ENCODE data around the gene LYSMD2. TPM values are rescaled to one million over a fixed set of nuclear protein-coding genes. Genes with fewer than 3 reads are reported as not detected.
"Not testable (repeated sequence)": the region's sequence is repeated elsewhere in the genome, so short reads cannot be mapped to it uniquely, and the experiment has no call there.

LYSMD2 gene
- total RNA-seq = 10 to 100 TPM; 16.0 to 21.7 TPM

DNA sequence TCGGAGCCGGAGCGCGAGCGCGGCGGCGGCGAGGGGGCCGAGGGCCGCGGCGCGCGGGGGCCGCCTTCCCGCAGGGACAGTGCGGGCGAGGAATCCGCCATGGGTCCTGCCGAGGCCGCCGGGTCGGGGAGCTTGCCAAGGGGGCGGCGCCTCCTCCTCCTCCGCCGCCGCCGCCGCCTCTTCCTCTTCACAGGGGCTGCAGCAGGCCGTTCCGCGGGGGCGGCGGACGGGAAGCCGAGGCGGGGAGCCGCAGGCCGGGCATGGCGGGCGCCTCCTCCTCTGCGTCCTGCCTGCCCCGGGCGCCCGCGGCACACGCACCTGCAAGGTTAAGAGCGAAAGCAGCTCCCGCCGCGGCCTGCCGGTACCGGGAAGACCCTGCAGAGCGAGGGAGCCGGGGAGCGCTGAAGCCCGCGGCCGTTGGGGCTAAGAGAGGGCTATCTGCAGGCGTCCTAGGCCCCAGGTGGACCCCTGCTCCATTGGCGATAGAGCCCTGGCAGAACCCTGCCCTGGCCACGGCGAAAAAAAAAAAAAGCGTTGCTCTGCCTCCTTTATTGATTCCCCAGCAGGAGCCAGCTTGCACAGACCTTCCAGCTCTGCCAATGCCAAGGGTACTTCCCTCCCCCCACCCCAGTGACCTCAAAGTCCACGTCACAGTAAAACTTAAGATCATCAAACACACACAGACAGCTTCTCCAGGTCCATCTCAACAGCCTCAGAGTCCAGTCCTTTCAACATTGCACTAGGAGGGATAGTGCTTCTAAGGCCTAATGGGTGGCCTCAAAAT, at the start of gene LYSMD2:
Gene LYSMD2 (minus strand): TSS at position 134 of the 784 bp plus-strand sequence. CDS start 33 bp downstream, at position 101.
- Mint-ChIP-seq H3K36me3 (peaks cover 9% of the 10 kb centered on the region), H3K27me3 (no peaks in the 10 kb centered on the region), H3K4me1 (peaks cover 44% of the 10 kb centered on the region), H3K4me3 (peak within 1 kb of the TSS; percentile 92), H3K27ac (peak within 1 kb of the TSS; percentile 87), H3K9me3 (ENCODE audit: low read depth) (no peaks in the 10 kb centered on the region)
- ATAC-seq (peak; percentile 67), DNase-seq (peak; percentile 78)
- CTCF ChIA-PET = interaction anchor here (0.7 to 3.1 kb wide), 8 partner anchors 10 to 91 kb away, joined by 3 to 34 read pairs (median 5); no protein-coding TSS in a partner anchor

DNA sequence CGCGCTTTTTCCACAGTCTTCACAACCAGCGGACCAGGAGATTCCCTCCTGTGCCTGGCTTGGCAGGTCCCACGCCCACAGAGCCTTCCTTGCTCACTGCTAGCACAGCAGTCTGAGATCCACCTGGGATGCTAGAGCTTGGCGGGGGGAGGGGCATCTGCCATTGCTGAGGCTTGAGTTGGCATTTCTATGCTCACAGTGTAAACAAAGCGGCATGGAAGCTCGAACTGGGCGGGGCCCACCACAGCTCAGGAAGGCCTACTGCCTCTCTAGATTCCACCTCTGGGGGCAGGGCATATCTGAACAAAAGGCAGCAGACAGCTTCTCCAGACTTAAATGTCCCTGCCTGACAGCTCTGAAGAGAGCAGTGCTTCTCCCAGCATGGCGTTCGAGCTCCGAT, 49.7 kb upstream of the LYSMD2 start:
- H3K4me1 Mint-ChIP-seq; H3K27ac Mint-ChIP-seq; DNase-seq; H3K27me3 Mint-ChIP-seq; H3K4me3 Mint-ChIP-seq; ATAC-seq; H3K9me3 Mint-ChIP-seq (ENCODE audit: low read depth): not testable (repeated sequence)
- peaks cover 28% of the 10 kb centered on the region for H3K36me3 Mint-ChIP-seq
- CTCF ChIA-PET = interaction anchor here (1.2 to 2.6 kb wide), 2 partner anchors 10 to 137 kb away, joined by 5 to 6 read pairs; no protein-coding TSS in a partner anchor

DNA sequence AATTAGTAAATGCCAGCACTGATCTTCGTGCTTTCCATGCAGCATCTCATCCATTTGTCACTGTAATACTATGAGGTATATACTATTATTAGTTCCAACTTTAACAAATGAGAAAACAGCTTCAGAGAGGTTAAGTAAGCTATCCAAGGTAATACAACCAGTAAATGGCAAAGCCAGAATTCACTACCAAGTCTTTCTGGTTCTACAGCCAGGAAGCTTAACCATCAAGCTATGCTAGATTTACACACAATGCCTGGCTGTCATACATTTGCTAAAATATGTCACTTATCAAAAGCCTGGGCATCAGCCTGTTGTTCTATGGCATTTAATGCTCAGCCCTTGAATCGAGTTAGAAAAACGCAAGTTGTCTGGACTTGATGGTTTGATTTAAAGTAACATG, 46.5 kb upstream of the LYSMD2 start:
- Mint-ChIP-seq H3K9me3 (ENCODE audit: low read depth) (peaks cover 2% of the 10 kb centered on the region), H3K4me1 (peaks cover 3% of the 10 kb centered on the region), H3K27ac (no peak overlapping the region), H3K4me3 (no peak overlapping the region), H3K27me3 (no peaks in the 10 kb centered on the region), H3K36me3 (peaks cover 32% of the 10 kb centered on the region)
- ATAC-seq (no peak), DNase-seq (no peak)
- CTCF ChIA-PET = no interaction called here

- ATAC-seq (no peak), DNase-seq (no peak)
- Mint-ChIP-seq H3K27ac (no peak overlapping the region), H3K4me3 (no peak overlapping the region), H3K27me3 (no peaks in the 10 kb centered on the region), H3K36me3 (peaks cover 27% of the 10 kb centered on the region), H3K4me1 (peaks cover 3% of the 10 kb centered on the region), H3K9me3 (ENCODE audit: low read depth) (no peaks in the 10 kb centered on the region)
- CTCF ChIA-PET = interaction anchor here (0.9 to 1.0 kb wide), 2 partner anchors 23 to 123 kb away, joined by 3 to 4 read pairs; no protein-coding TSS in a partner anchor
Measured at GRCh38 chr15:51782357-51782896, 45.0 kb upstream of the LYSMD2 start.

GRCh38 chr15:51781506-51781905, 44.1 kb upstream of the LYSMD2 start:
- no peaks in the 10 kb centered on the region for H3K27me3 Mint-ChIP-seq
- no peak overlapping the region for H3K27ac Mint-ChIP-seq
- peaks cover 23% of the 10 kb centered on the region for H3K36me3 Mint-ChIP-seq
- peaks cover 5% of the 10 kb centered on the region for H3K4me1 Mint-ChIP-seq
- no peaks in the 10 kb centered on the region for H3K9me3 Mint-ChIP-seq (ENCODE audit: low read depth)
- H3K4me3 Mint-ChIP-seq = no peak overlapping the region
- ATAC-seq (no peak), DNase-seq (no peak)
- CTCF ChIA-PET = interaction anchor here (1.0 to 9.7 kb wide), 2 partner anchors 120 to 134 kb away, joined by 3 to 216 read pairs; no protein-coding TSS in a partner anchor

DNA sequence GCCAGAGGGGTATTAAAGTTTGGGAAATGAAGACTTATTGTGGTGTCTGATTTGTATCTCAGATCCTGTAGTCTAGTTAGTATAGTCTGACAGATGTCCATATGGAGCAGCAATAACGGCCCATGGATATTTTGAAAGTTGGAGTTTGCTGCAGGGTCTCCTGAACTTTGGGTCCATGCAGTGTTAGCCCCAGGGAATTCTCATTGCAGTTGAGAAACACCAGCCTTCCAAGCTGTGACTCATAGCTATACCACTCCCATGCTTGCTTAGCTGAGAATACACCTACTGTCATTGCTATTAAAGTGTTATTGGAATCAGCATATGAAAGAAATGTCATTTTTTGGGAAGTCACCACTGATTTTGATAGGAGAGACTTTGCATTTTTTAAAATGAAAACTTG, 43.2 kb upstream of the LYSMD2 start:
- no peak for ATAC-seq
- Mint-ChIP-seq H3K4me1 (peaks cover 7% of the 10 kb centered on the region), H3K4me3 (no peak overlapping the region), H3K9me3 (ENCODE audit: low read depth) (no peaks in the 10 kb centered on the region), H3K27ac (no peak overlapping the region), H3K27me3 (no peaks in the 10 kb centered on the region), H3K36me3 (peaks cover 21% of the 10 kb centered on the region)
- no peak for DNase-seq
- CTCF ChIA-PET = interaction anchor here (1.0 to 9.7 kb wide), 3 partner anchors 119 to 480 kb away, joined by 3 to 216 read pairs (median 3); no protein-coding TSS in a partner anchor

- ATAC-seq (peak; percentile 82), DNase-seq (peak; percentile 77)
- CTCF ChIA-PET = interaction anchor here (0.6 to 9.7 kb wide), 51 partner anchors 9 to 614 kb away, joined by 3 to 216 read pairs (median 5); partner anchors contain the start of genes DMXL2, LYSMD2 and SCG3
- H3K4me3 Mint-ChIP-seq = no peak overlapping the region
- no peak overlapping the region for H3K27ac Mint-ChIP-seq
- peaks cover 7% of the 10 kb centered on the region for H3K4me1 Mint-ChIP-seq
- H3K36me3 Mint-ChIP-seq = peaks cover 5% of the 10 kb centered on the region
- H3K27me3 Mint-ChIP-seq = no peaks in the 10 kb centered on the region
- no peaks in the 10 kb centered on the region for H3K9me3 Mint-ChIP-seq (ENCODE audit: low read depth)
Measured at GRCh38 chr15:51776952-51777569, 39.6 kb upstream of the LYSMD2 start.

DNA sequence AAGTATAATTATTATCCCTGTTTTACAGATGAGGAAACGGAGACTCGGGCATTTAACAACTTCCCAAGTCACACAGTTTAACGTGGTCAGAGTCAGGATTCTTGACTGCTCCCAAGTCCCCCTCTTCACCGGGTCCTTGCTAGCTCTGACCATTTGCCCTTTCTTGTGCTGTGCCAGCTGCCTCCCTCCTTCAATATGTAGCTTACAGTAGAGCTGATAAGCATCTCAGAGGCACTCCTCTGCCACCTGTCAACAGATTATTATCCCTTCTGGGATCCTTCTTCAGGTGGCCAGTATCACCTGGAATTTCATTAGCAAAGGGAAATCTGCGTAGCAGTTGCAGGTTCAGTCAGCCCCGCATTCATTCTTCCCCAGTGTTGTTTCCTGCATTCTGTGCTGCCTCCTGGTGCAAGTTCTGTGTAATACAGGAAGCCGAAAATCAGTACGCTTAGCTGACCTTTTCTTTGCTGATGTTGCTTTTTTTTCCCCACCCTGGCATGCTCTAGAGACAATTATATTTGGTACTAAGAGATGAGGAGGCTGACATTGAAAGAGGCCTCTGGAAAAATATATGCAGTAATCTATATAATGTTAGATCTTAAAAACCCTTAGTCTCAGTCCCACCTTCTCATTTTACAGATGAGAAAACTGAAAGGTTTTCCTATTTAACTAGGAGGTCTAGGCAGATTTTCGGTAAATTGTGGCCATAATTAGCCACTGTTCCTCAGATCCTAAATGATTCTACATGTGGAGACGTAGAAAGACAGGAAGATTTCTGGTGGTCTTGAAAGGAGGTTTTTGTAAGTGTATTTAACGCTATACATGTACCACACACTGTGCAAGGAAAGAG, 38.7 kb upstream of the LYSMD2 start:
- H3K4me1 Mint-ChIP-seq = peaks cover 4% of the 10 kb centered on the region
- no peaks in the 10 kb centered on the region for H3K9me3 Mint-ChIP-seq (ENCODE audit: low read depth)
- H3K4me3 Mint-ChIP-seq = no peak overlapping the region
- H3K27me3 Mint-ChIP-seq = no peaks in the 10 kb centered on the region
- DNase-seq (peak; percentile 60), ATAC-seq (peak; percentile 58)
- H3K27ac Mint-ChIP-seq = no peak overlapping the region
- peaks cover 2% of the 10 kb centered on the region for H3K36me3 Mint-ChIP-seq
- CTCF ChIA-PET = interaction anchor here (0.7 to 9.7 kb wide), 54 partner anchors 8 to 613 kb away, joined by 3 to 216 read pairs (median 5); partner anchors contain the start of genes DMXL2, LYSMD2 and SCG3

- no peaks in the 10 kb centered on the region for H3K9me3 Mint-ChIP-seq (ENCODE audit: low read depth)
- H3K4me1 Mint-ChIP-seq = peaks cover 4% of the 10 kb centered on the region
- CTCF ChIA-PET = interaction anchor here (0.8 to 9.7 kb wide), 10 partner anchors 11 to 238 kb away, joined by 3 to 216 read pairs (median 10); partner anchors contain the start of genes DMXL2 and LYSMD2
- no peak overlapping the region for H3K27ac Mint-ChIP-seq
- H3K36me3 Mint-ChIP-seq = peaks cover 7% of the 10 kb centered on the region
- no peak overlapping the region for H3K4me3 Mint-ChIP-seq
- H3K27me3 Mint-ChIP-seq = no peaks in the 10 kb centered on the region
- no peak for ATAC-seq
- no peak for DNase-seq
Measured at GRCh38 chr15:51774916-51775315, 37.5 kb upstream of the LYSMD2 start.

DNA sequence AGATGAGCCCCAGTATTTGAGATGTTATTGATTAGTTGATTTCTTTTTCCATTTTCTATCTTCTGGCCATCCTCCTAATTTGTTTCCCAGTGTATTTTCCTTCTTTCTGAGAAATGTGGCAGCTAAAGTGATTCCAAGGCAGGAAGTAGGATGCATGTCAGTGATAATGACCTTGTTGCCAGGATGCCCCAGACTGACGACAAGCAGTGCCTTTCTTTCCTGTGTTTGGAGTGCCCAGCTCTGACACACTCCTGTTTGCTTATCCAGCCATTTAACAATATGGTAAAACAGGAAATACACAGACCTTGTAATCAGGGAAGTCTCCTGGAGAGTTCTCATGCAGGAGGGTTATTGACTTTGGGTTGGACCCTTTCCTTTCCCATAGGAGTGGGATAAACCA, 34.3 kb upstream of the LYSMD2 start:
- no peaks in the 10 kb centered on the region for H3K27me3 Mint-ChIP-seq
- H3K9me3 Mint-ChIP-seq (ENCODE audit: low read depth) = no peaks in the 10 kb centered on the region
- no peak overlapping the region for H3K4me3 Mint-ChIP-seq
- peaks cover 20% of the 10 kb centered on the region for H3K36me3 Mint-ChIP-seq
- H3K27ac Mint-ChIP-seq = no peak overlapping the region
- CTCF ChIA-PET = interaction anchor here (9.7 kb wide), 1 partner anchor 124 kb away, joined by 216 read pairs; no protein-coding TSS in a partner anchor
- ATAC-seq = no peak
- no peak for DNase-seq
- H3K4me1 Mint-ChIP-seq = peaks cover 8% of the 10 kb centered on the region

DNA sequence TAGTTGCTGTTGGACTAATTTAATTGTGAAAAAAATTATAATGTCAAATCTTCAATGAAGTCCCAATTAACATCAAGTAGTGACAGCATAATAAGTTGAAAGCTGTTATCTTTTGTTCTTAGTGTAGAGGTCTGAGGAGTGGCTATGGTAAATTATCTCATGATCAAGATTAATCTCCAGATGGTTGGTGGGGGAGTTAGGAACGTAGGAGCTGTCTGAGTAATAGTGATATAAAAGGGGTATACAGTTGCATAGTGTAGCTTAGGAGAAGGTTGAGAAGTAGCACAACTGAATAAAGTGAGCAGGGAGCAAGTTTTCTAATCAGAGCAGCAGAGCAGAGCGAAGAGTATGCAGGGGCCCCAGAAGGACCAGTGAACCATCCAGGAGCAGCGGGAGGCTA, 33.4 kb upstream of the LYSMD2 start:
- peaks cover 19% of the 10 kb centered on the region for H3K36me3 Mint-ChIP-seq
- DNase-seq (no peak), ATAC-seq (no peak)
- no peaks in the 10 kb centered on the region for H3K27me3 Mint-ChIP-seq
- H3K9me3 Mint-ChIP-seq (ENCODE audit: low read depth) = no peaks in the 10 kb centered on the region
- peaks cover 7% of the 10 kb centered on the region for H3K4me1 Mint-ChIP-seq
- no peak overlapping the region for H3K4me3 Mint-ChIP-seq
- CTCF ChIA-PET = no interaction called here
- no peak overlapping the region for H3K27ac Mint-ChIP-seq

GRCh38 chr15:51768018-51768417, 30.6 kb upstream of the LYSMD2 start:
- DNase-seq (no peak), ATAC-seq (peak; percentile 20)
- no peaks in the 10 kb centered on the region for H3K9me3 Mint-ChIP-seq (ENCODE audit: low read depth)
- no peak overlapping the region for H3K27ac Mint-ChIP-seq
- no peak overlapping the region for H3K4me3 Mint-ChIP-seq
- peaks cover 7% of the 10 kb centered on the region for H3K4me1 Mint-ChIP-seq
- CTCF ChIA-PET = interaction anchor here (1.0 to 2.4 kb wide), 4 partner anchors 9 to 123 kb away, joined by 3 to 16 read pairs (median 6); no protein-coding TSS in a partner anchor
- peaks cover 19% of the 10 kb centered on the region for H3K36me3 Mint-ChIP-seq
- H3K27me3 Mint-ChIP-seq = no peaks in the 10 kb centered on the region
